Keratinocyte (primary cell): ENCODE data around the gene NSMCE1.

Source experiments
- EZH2 ChIP-seq: IDR thresholded peaks from one replicate; pipeline ENCODE4 v1.6.1; 2012; ENCODE audit warnings: inconsistent platforms, mild to moderate bottlenecking, low read length, moderate library complexity
- TF ChIP-seq, protein P1 (sequence below), 3 experiments: IDR thresholded peaks in 1 of 3; conservative IDR thresholded peaks in 1 of 3; optimal IDR thresholded peaks in 1 of 3; 2 replicates in 2 of 3; 3 replicates in 1 of 3; pipeline versions ENCODE3 to v1.5.1; 2011; ENCODE audit warnings: low read length in 3 of 3, mild to moderate bottlenecking in 3 of 3, moderate library complexity in 2 of 3, control low read depth in 1 of 3, inconsistent platforms in 1 of 3; ENCODE audit not compliant: insufficient read depth in 2 of 3; ENCODE audit errors: extremely low read depth in 1 of 3

GRCh38 chr16:27253526-27253930 lies 15.0 kb downstream of the NSMCE1 start:
- TF ChIP-seq EZH2: no peak
- TF ChIP-seq, protein P1, sequence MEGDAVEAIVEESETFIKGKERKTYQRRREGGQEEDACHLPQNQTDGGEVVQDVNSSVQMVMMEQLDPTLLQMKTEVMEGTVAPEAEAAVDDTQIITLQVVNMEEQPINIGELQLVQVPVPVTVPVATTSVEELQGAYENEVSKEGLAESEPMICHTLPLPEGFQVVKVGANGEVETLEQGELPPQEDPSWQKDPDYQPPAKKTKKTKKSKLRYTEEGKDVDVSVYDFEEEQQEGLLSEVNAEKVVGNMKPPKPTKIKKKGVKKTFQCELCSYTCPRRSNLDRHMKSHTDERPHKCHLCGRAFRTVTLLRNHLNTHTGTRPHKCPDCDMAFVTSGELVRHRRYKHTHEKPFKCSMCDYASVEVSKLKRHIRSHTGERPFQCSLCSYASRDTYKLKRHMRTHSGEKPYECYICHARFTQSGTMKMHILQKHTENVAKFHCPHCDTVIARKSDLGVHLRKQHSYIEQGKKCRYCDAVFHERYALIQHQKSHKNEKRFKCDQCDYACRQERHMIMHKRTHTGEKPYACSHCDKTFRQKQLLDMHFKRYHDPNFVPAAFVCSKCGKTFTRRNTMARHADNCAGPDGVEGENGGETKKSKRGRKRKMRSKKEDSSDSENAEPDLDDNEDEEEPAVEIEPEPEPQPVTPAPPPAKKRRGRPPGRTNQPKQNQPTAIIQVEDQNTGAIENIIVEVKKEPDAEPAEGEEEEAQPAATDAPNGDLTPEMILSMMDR (optimal IDR thresholded peaks at IDR 0.05 in 1 of 3, IDR thresholded peaks at IDR 0.05 in 1 of 3, conservative IDR thresholded peaks at IDR 0.05 in 1 of 3; ENCODE audit: extremely low read depth in 1 of 3, insufficient read depth in 2 of 3, low read length in 3 of 3): no peak
